ENCODE measurements around the gene SLC41A3.

Gene SLC41A3

DNA sequence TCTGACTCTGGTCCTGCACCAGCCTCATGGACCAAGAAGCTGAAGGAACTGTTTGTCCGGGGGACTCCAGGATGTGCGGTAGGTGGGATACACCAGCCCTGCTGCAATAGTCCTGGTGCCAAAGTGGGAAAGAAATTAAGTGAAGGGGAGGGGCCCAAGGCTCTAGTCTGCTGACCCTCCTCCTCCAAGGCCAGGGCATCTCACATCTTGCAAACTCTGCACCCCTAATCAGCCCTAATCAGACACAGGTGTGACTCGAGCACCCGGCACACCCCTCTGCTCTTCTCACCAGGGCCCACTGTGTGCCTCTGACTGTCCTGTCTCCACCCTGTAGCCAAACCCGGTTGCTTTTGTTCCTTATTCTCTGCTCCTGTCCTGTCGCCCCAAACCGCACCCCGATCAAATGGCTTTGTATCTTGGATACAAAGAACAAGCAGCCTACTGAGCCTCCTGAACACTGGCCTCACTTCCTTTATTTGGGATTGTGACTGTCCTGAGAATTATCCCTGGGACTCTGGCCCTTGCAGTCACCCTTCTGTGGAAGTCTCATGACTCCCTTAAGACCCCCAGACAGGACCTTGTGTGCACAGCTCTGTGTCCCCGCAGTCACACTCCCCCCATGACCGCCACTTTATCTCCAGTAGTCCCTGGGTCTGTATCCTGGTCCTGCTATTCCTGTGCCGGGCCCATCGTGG lies 26.7 kb upstream of the SLC41A3 start:
- TF ChIP-seq, protein P1, sequence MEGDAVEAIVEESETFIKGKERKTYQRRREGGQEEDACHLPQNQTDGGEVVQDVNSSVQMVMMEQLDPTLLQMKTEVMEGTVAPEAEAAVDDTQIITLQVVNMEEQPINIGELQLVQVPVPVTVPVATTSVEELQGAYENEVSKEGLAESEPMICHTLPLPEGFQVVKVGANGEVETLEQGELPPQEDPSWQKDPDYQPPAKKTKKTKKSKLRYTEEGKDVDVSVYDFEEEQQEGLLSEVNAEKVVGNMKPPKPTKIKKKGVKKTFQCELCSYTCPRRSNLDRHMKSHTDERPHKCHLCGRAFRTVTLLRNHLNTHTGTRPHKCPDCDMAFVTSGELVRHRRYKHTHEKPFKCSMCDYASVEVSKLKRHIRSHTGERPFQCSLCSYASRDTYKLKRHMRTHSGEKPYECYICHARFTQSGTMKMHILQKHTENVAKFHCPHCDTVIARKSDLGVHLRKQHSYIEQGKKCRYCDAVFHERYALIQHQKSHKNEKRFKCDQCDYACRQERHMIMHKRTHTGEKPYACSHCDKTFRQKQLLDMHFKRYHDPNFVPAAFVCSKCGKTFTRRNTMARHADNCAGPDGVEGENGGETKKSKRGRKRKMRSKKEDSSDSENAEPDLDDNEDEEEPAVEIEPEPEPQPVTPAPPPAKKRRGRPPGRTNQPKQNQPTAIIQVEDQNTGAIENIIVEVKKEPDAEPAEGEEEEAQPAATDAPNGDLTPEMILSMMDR (IDR thresholded peaks at IDR 0.05; ENCODE audit: low read depth, low read length, missing control alignments): no peak
- no peak overlapping the region for H3K4me3 ChIP-seq (replicated peaks; ENCODE audit: low read depth, low read length)

DNA sequence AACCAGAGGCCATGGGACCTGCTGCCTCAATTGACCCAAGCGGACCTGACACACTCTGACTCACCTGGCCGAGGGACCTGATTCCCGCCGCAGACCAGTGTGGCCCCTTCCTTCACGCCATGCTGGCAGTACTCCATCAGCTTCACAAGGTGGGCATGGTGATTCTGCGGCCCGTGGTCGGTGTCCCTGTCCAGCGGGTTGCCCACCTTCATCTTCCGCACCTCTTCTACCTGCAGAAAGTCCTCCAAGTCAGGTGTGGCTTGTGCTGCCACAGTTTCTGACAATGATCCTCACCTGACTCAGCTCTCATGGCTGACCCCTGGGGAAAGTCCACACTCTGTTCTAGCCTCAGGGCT lies 25.9 kb upstream of the SLC41A3 start:
- no peak for DNase-seq (ENCODE audit: extremely low read depth, low read depth)
- TF ChIP-seq, protein P1 (IDR thresholded peaks at IDR 0.05; ENCODE audit: low read depth, low read length, missing control alignments): no peak
- no peak overlapping the region for H3K4me3 ChIP-seq (replicated peaks; ENCODE audit: low read depth, low read length)

More for the DNA sequence above, 26.7 kb upstream of the SLC41A3 start:
- DNase-seq (ENCODE audit: extremely low read depth, low read depth): no peak

- H3K4me3 ChIP-seq (replicated peaks; ENCODE audit: low read depth, low read length): no peak overlapping the region
- DNase-seq (ENCODE audit: extremely low read depth, low read depth): no peak
- TF ChIP-seq, protein P1 (IDR thresholded peaks at IDR 0.05; ENCODE audit: low read depth, low read length, missing control alignments): no peak
Measured at GRCh38 chr3:126109146-126109879, 25.4 kb upstream of the SLC41A3 start.

GRCh38 chr3:126108676-126109050 lies 24.7 kb upstream of the SLC41A3 start:
- no peak overlapping the region for H3K4me3 ChIP-seq (replicated peaks; ENCODE audit: low read depth, low read length)
- TF ChIP-seq, protein P1 (IDR thresholded peaks at IDR 0.05; ENCODE audit: low read depth, low read length, missing control alignments): no peak
- no peak for DNase-seq (ENCODE audit: extremely low read depth, low read depth)

DNA sequence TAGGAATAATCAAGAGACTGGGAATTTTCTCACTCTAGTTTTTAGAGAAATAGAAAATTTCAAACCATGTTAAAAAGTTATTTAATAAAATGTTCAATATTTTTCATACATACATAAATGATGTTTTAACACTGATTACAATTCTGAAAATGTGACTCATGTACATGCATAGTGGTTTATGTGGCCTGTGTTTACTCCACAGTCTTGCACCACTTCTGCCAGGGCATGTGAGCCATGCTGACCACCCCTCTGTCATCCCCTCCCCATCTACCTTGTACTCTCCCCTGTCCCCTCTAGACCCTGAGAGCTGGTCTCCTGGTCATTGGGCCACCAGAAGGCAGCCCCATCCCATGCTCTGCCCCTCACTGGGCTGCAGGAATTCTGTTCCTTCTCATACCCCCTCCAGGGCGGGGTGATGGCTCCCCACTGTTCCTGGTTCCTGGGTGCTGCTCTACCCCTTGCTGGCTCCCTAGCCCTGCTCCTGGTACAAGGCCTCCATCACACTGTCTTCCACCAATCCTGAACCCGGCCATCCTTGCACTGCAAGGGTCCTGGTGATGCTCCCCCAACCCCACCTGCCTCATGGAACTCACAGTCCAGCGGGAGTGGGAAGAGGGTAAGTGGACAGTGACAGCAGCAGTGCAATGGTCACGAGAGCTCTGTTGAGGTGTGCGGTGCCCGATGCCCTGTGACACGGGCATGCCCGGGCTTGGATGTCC lies 24.2 kb upstream of the SLC41A3 start:
- no peak overlapping the region for H3K4me3 ChIP-seq (replicated peaks; ENCODE audit: low read depth, low read length)
- TF ChIP-seq, protein P1 (IDR thresholded peaks at IDR 0.05; ENCODE audit: low read depth, low read length, missing control alignments): no peak
- no peak for DNase-seq (ENCODE audit: extremely low read depth, low read depth)

- TF ChIP-seq, protein P1 (IDR thresholded peaks at IDR 0.05; ENCODE audit: low read depth, low read length, missing control alignments): no peak
- no peak overlapping the region for H3K4me3 ChIP-seq (replicated peaks; ENCODE audit: low read depth, low read length)
- DNase-seq (ENCODE audit: extremely low read depth, low read depth): no peak
Measured at GRCh38 chr3:126107203-126107939, 23.4 kb upstream of the SLC41A3 start.
